GM18868 (cell line): Measurements from ENCODE around the gene IFT122.
"Not testable (repeated sequence)": the region's sequence is repeated elsewhere in the genome, so short reads cannot be mapped to it uniquely, and the experiment has no call there.

Experiments used
- ATAC-seq: cut with Tn5 transposase; IDR thresholded peaks from one replicate; pipeline ENCODE4 v1.9.1; 2021; ENCODE audit warnings: mild to moderate bottlenecking, moderate library complexity; ENCODE audit not compliant: unreplicated experiment

The IFT122 gene

DNA sequence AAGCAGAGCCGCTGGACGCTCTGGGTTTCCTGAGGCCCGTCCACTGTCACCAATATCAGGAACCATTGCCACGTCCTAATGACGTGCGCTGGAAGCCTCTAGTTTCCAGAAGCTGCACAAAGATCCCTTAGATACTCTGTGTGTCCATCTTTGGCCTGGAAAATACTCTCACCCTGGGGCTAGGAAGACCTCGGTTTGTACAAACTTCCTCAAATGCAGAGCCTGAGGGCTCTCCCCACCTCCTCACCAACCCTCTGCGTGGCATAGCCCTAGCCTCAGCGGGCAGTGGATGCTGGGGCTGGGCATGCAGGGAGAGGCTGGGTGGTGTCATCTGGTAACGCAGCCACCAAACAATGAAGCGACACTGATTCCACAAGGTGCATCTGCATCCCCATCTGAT is 91.7 kb downstream of the IFT122 start:
- no peak for ATAC-seq

DNA sequence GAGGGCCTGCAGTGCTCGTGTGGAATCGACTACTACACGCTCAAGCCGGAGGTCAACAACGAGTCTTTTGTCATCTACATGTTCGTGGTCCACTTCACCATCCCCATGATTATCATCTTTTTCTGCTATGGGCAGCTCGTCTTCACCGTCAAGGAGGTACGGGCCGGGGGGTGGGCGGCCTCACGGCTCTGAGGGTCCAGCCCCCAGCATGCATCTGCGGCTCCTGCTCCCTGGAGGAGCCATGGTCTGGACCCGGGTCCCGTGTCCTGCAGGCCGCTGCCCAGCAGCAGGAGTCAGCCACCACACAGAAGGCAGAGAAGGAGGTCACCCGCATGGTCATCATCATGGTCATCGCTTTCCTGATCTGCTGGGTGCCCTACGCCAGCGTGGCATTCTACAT is 92.2 kb downstream of the IFT122 start:
- no peak for ATAC-seq

DNA sequence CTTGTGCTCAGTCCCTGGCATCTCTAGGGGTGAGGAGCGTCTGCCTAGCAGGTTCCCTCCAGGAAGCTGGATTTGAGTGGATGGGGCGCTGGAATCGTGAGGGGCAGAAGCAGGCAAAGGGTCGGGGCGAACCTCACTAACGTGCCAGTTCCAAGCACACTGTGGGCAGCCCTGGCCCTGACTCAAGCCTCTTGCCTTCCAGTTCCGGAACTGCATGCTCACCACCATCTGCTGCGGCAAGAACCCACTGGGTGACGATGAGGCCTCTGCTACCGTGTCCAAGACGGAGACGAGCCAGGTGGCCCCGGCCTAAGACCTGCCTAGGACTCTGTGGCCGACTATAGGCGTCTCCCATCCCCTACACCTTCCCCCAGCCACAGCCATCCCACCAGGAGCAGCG is 93.4 kb downstream of the IFT122 start:
- ATAC-seq, result no peak

DNA sequence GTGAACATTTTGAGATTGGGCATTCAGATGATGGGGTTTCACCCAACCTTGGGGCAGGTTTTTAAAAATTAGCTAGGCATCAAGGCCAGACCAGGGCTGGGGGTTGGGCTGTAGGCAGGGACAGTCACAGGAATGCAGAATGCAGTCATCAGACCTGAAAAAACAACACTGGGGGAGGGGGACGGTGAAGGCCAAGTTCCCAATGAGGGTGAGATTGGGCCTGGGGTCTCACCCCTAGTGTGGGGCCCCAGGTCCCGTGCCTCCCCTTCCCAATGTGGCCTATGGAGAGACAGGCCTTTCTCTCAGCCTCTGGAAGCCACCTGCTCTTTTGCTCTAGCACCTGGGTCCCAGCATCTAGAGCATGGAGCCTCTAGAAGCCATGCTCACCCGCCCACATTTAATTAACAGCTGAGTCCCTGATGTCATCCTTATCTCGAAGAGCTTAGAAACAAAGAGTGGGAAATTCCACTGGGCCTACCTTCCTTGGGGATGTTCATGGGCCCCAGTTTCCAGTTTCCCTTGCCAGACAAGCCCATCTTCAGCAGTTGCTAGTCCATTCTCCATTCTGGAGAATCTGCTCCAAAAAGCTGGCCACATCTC is 94.5 kb downstream of the IFT122 start:
- no peak for ATAC-seq

DNA sequence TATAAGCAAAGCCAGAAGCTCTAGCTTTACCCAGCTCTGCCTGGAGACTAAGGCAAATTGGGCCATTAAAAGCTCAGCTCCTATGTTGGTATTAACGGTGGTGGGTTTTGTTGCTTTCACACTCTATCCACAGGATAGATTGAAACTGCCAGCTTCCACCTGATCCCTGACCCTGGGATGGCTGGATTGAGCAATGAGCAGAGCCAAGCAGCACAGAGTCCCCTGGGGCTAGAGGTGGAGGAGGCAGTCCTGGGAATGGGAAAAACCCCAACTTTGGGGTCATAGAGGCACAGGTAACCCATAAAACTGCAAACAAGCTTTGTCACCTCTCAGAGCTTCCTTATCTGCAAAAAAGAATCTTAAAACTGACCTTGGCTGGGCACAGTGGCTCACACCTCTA is 95.1 kb downstream of the IFT122 start:
- no peak for ATAC-seq

DNA sequence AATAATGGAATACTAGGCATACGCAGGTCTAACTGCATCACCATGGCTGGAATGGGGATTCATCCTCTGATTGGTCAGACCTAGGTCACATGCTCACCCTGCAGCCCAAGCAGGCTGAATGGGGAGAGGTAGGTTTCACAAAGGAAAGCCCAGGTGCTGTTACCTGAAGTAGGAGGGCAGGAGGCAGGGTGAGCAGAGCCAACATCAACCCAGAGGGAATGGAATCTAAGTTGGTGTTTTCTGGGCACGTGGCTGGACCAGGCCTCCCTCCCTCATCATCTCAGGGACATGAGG is 96.3 kb downstream of the IFT122 start:
- no peak for ATAC-seq

DNA sequence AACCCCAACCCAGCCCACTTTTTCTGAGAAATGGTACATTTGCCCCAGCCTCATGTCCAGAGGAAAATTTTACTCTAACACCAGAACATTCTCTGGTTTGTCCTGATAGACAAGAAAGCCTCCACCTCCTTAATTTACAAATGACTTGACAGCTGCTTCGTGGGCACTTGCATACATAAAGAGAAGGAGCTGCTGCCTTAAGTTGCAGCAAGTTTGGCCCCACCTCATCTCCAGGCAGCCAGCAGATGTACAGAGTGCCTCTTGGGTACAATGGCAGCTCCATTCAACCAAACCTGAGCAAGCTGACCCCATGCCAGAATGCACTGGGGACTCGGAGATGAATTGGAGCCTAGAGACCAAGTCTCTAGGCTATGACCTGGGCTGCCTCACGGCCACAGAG is 96.8 kb downstream of the IFT122 start:
- no peak for ATAC-seq

DNA sequence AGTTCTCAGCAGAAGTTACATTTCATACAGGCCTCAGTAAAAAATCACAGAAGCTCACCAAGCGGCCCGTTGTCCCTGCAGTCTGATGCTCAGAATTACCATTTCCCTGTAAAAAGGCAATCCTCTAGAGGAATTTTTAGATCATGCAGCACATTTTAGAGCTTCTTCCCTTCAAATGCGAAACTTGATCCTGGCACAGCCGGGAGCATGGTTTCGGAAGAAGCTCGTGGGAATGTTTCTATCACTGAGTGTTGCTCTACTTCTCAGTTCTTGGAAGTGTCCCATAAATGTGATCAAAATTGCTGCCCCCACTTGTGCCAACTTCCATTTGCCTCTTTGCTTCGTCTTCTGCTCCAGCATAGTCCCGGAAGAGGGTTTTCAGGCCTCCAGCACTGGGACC is 99.2 kb downstream of the IFT122 start:
- ATAC-seq, result no peak

DNA sequence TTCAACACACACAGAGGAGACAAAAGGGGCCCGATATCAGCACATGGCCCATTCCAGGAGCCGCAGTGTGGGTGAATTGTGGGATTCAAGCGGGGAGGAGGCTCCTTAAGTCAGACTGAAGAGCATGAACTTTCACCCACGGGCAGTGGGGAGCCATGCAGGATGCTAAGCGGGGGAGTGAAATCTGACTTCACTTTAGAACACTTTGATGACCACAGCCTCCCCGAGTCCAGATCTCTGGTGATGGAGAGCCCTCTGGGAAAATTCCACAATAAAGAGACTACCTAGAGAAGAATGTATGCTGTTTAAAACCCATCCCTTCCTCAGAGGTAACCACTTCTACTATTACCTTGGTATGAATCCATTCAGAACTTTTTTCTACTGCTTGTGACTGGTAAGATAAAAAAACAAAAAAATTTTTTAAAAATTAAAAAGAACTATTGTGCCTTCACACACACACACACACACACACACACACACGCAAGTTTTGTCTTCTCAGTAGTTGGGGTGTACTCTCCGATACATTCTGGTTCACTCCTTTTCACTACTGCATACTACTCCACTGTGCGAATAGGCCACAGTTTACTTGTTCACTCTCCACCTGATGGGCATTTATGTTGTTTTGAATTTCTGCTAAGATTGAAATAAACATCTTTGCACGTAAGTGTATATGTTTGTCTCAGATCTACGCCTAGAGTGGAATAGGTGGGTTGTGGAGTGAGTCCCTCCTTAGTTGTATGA is 100.9 kb downstream of the IFT122 start:
- ATAC-seq, result no peak

DNA sequence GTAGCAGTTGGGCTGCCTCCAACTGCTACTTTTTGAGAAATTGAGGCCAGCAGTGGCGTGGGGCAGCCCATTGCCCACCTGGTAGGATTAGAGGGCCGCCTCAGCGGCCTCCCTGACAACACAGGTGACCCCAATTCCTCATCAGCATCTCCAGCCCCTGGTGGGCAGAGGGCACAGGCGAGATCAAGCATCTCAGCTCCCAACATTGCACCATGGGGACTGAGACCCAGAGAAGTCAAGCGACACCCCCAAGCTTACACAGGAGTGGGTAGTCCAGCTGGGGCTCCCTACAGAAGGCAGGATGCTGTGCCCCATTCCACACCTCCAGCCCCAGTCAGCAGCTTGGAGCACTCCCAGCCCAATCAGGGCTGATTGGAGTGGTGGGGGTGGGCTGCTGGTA is 102.7 kb downstream of the IFT122 start:
- no peak for ATAC-seq

DNA sequence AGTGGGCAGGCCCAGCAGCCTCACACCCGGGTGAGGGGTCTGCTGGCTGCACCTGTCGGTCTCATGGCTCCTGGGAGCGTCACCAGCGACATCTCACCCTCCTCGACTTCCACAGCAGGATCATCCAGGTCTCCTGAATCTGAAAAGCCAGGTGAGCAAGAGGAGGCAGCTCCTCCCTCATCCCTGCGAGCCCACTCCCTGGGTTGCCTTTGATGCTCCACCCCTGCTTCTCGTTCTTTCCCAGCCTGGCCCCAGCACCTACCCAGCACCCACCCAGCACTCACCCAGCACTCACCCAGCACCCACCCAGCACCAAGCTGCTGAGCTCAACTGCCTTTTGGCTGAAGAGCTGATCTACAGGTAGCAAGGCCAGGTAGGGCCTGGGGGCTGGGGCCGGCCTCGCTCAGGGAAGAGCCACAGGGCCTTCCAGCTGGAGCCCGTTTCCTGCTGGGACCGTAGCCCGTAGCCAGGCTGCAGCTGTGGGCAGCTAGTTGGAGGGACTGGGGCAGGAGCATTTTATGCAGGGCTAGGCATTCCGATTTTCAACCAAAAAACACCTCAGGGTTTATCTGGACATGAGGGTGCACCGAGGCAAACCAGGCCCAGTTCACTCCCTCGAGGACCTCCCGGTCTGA is 103.2 kb downstream of the IFT122 start, which contains the start of gene H1-8:
Gene H1-8, plus strand, starts transcription at position 20 of the 635 bp plus-strand sequence. Its CDS starts 44 bp downstream, at position 64.
- ATAC-seq, result no peak

DNA sequence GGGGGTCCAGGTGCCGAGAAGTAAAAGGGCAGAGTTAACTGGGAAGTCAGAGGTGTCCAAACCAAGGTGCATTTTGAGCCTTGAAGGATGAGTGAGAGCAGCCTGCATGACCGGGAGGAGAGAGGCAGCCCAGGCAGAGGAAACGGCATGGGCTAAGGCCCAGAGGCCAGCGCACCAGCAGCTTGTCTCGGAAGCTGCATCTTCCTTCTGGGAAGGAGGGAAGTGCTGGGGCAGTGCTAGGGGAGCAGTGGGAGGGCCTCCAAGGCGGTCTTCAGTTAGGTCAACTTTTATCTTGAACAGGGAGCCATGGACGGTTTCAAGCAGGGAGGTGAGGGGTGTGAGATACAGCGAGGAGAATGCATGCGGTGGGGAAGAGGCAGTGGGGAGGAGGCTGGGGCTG is 104.0 kb downstream of the IFT122 start:
- ATAC-seq, result no peak

DNA sequence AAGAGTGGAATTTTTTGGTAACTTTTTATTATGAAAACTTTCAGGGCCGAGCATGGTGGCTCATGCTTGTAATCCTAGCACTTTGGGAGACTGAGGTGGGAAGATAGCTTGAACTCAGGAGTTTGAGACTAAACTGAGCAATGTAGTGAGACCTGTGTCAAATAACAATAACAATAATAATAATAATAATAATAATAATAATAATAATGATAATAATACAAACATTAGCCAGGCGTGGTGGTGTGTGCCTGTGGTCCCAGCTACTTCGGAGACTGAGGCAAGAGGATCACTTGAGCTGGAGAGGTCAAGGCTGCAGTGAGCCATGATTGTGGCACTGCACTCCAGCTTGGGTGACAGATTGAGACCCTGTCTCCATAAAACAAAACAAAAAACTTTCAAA is 105.9 kb downstream of the IFT122 start:
- not testable (repeated sequence) for ATAC-seq

DNA sequence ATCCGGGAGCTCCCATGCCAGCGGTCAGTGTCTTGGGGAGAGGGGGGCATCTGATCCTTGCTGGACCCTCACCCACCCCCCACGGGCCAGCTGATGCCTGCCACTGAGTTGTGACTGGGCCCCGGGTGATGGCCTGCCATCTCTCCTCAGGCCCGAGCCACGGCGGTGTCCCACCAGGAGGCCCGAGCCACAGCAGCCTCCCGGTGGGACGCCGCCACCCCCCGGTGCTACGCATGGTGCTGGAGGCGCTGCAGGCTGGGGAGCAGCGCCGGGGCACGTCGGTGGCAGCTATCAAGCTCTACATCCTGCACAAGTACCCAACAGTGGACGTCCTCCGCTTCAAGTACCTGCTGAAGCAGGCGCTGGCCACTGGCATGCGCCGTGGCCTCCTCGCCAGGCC is 107.2 kb downstream of the IFT122 start:
- no peak for ATAC-seq

DNA sequence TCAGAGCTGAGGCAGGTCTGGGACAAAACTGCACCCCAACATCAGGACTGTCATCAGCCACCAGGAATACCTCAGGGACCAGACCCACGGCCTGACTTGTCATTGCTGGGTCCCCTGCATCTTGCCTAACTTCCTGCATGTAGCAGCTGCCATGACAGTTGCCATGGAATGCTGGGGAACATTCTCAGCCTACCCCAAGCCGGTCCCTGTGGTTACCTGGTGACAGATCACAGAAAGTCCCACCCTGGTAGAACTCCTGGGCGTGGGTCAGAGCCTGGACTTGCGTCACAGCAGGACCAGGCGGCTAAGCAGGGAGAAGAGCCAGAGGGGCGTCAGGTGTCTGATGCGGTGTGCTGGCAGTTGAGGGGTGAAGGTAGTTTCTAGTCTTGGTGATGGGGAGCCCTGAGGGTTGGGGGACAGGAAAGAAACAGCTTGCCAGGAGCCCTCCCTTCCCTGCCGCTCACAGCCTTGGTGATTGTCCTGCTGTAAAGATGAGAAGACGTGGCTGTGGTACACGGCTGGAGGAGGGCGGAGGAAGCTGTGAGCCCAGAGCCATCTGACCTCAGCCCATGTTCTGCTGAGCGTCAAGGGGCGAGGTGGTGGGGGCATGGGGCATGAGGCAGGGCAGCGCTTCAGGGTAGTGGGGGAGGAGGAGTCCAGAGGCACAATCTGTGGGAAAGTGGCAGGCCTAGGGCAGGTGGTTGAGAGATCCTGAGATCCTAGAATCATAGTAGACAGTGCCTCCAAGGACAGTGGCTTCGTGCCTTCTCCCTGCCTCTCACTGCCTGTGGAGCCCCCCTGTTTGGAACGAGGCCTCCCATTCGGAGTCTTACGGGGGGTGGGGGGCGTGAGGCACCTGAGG is 108.3 kb downstream of the IFT122 start:
- no peak for ATAC-seq

DNA sequence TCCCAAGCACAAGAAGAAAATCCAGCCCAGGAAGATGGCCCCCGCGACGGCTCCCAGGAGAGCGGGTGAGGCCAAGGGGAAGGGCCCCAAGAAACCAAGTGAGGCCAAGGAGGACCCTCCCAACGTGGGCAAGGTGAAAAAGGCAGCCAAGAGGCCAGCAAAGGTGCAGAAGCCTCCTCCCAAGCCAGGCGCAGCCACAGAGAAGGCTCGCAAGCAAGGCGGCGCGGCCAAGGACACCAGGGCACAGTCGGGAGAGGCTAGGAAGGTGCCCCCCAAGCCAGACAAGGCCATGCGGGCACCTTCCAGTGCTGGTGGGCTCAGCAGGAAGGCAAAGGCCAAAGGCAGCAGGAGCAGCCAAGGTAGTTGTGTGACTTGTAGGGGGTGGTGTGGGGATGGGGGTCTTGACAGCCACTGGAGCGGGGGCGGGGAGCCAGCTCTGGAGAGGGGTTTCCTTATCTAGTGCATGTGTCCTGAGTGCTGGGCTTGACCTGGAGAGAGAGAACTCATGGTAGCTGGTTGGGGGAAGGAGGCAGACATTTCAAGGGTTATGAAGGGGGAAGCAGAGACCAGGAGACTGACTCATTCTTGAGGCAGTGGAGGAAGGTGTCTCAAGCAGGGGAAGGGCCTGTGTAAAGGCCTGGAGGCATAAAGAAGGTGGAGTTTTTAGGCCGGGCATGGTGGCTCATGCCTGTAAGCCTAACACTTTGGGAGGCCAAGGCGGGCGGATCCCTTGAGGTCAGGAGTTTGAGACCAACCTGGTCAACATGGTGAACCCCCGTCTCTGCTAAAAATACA is 109.2 kb downstream of the IFT122 start:
- ATAC-seq, result no peak

DNA sequence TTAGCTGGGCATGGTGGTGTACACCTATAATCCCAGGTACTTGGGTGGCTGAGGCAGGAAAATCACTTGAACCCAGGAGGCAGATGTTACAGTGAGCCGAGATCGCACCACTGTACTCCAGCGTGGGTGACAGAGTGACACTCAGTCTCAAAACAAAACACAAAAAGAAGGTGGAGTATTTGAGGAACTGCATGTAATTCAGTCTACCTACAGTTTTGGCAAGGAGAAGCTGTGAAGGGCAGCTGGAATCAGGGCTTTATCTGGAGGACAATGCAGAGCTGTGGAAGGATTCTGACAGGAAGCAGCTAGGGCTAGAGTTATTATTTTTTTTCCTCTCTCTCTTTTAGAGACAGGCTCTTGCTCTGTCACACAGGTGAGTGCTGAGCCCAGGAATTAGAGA is 109.8 kb downstream of the IFT122 start:
- ATAC-seq, result no peak

DNA sequence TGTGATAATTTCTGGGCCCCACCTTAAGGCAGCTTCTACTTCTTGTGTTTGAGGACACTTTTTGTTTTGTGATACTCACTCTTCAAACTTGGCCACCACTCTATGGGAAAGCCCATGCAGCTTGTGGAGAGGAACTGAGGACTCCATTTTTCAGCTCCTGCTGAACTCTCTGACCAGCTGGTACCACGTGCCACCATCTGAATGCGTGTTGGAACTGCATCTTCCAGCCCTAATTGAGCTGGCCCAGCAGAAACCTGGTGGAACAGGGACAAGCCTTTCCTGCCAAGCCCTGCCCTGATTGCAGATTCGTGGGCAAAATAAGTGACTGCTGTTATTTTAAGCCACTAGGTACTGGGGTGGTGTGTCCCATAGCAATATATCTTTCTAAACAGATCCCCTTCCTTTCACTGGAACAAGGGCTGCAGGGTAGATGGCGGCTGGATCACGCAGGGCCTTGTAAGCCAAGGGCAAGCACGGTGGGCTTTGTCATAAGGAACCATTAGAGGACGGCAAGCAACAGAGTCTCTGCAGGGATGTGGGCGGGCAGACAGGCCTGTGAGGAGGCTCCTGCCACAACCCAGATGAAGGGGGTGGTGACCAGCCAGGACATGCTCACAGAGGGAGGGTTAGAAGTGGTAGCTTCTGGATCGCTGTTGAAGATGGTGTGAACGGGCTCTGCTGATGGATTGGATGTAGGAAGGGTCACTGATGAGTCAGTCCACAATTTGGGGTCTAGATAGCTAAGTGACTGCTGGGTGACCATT is 112.4 kb downstream of the IFT122 start:
- ATAC-seq, result no peak

DNA sequence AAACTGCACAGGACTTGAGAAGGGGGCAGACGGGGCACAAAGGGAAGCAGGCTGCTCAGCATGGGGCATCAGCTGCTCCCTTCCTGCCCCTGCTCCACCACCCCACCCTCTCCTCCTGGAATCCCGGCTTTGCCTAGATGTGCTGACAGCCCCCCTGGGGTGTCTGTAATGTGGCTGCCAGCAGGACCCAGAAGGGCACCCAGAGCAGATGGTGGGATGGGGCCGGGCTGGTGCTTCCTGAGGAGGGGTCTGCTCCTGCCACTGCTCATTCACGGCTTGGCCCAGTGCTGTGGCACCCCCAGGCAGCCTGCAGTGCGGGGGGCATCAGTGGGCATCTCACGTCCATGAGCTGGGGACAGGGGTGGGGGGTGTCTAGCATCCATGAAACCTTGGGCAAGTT is 113.1 kb downstream of the IFT122 start:
- ATAC-seq, result no peak

DNA sequence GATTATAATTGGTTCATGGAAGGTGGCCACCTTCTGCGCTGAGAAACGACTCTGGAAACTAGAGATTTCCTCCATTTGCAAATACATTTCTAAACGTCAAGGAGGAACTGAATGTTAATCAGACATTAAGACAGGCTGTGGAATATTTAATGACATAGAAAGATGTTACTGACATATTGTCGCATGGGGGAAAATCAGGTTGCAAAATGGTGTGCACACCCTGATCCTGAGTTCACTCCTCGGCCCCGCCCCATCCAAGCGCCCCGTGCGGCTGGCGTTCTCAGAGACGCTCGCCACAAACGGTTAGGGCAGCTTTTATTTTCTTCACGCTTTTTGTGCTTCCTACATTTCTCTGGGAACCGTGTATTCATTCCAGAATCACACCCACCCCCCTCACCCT is 113.7 kb downstream of the IFT122 start:
- no peak for ATAC-seq
